Stomach smooth muscle (tissue), 2 donors: Measurements from ENCODE around the gene RNPS1.

Source experiments
- H3K27ac ChIP-seq: one replicate; pipeline ENCODE4 v1.7.0; 2013; ENCODE audit warnings: mild to moderate bottlenecking, low read length, inconsistent platforms
- H3K27me3 ChIP-seq, 2 donors: one replicate each; pipeline ENCODE4 v1.7.0; 2013; ENCODE audit warnings: low read length in 2 of 2; ENCODE audit not compliant: insufficient read depth in 2 of 2, control insufficient read depth in 1 of 2
- H3K36me3 ChIP-seq, 2 donors: one replicate each; pipeline ENCODE4 v1.7.0; 2013; ENCODE audit warnings: low read length in 2 of 2; ENCODE audit not compliant: control insufficient read depth in 2 of 2, insufficient read depth in 2 of 2
- H3K4me1 ChIP-seq: one replicate; pipeline ENCODE4 v1.7.0; 2013; ENCODE audit warnings: low read length; ENCODE audit not compliant: control insufficient read depth, insufficient read depth
- H3K4me3 ChIP-seq, 2 donors: one replicate each; pipeline ENCODE4 v1.7.0; 2013; ENCODE audit warnings: low read length in 2 of 2
- H3K9ac ChIP-seq, 2 donors: one replicate each; pipeline ENCODE4 v1.7.0; 2013; ENCODE audit warnings: low read length in 2 of 2, mild to moderate bottlenecking in 1 of 2
- H3K9me3 ChIP-seq, 2 donors: one replicate each; pipeline ENCODE4 v1.7.0; 2013; ENCODE audit warnings: low read length in 2 of 2; ENCODE audit not compliant: control insufficient read depth in 2 of 2
- donor health status: healthy.
- donor health status: Pancreatic carcinoma.

RNPS1 gene

GRCh38 chr16:2210009-2210332, 58.0 kb downstream of the RNPS1 start:
- no peaks in the 10 kb centered on the region for H3K9me3 ChIP-seq
- no peaks in the 10 kb centered on the region for H3K27me3 ChIP-seq
- peaks cover 45% of the 10 kb centered on the region for H3K4me1 ChIP-seq
- H3K4me3 ChIP-seq, result no peak overlapping the region
- no peak overlapping the region for H3K27ac ChIP-seq
- H3K36me3 ChIP-seq, result peaks cover 12 to 15% of the 10 kb centered on the region in 2 donors
- H3K9ac ChIP-seq, result no peak overlapping the region

GRCh38 chr16:2209258-2210008, 58.5 kb downstream of the RNPS1 start:
- Histone ChIP-seq H3K4me1 (peaks cover 49% of the 10 kb centered on the region), H3K9me3 (no peaks in the 10 kb centered on the region), H3K27ac (no peak overlapping the region), H3K4me3 (no peak overlapping the region), H3K9ac (no peak overlapping the region), H3K36me3 (peaks cover 12 to 15% of the 10 kb centered on the region in 2 donors), H3K27me3 (no peaks in the 10 kb centered on the region)

- H3K4me1 ChIP-seq, result peaks cover 43% of the 10 kb centered on the region
These were observed 59.2 kb downstream of the RNPS1 start for GRCh38 chr16:2208772-2209171.

DNA sequence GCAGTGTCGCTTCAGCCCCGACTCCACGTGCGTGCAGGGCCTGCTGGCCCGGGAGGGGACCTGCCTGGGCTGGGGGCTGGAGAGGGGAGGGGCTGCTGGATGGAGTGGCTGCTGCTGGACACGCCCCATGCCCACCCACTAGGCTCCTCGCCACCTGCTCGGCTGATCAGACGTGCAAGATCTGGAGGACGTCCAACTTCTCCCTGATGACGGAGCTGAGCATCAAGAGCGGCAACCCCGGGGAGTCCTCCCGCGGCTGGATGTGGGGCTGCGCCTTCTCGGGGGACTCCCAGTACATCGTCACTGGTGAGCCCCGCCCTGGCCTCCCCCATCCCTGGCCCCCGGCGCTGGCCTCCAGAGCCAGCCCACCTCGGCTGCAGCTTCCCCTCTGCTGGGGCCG, 59.6 kb downstream of the RNPS1 start:
- no peaks in the 10 kb centered on the region for H3K9me3 ChIP-seq
- no peaks in the 10 kb centered on the region for H3K27me3 ChIP-seq
- no peak overlapping the region for H3K9ac ChIP-seq
- H3K36me3 ChIP-seq, result peaks cover 12 to 15% of the 10 kb centered on the region in 2 donors
- peaks cover 38% of the 10 kb centered on the region for H3K4me1 ChIP-seq
- H3K4me3 ChIP-seq, result no peak overlapping the region
- no peak overlapping the region for H3K27ac ChIP-seq

More at GRCh38 chr16:2208772-2209171, 59.2 kb downstream of the RNPS1 start:
- H3K4me3 ChIP-seq, result no peak overlapping the region
- H3K27me3 ChIP-seq, result no peaks in the 10 kb centered on the region
- H3K9ac ChIP-seq, result no peak overlapping the region
- no peaks in the 10 kb centered on the region for H3K9me3 ChIP-seq
- peaks cover 12 to 15% of the 10 kb centered on the region in 2 donors for H3K36me3 ChIP-seq
- no peak overlapping the region for H3K27ac ChIP-seq

DNA sequence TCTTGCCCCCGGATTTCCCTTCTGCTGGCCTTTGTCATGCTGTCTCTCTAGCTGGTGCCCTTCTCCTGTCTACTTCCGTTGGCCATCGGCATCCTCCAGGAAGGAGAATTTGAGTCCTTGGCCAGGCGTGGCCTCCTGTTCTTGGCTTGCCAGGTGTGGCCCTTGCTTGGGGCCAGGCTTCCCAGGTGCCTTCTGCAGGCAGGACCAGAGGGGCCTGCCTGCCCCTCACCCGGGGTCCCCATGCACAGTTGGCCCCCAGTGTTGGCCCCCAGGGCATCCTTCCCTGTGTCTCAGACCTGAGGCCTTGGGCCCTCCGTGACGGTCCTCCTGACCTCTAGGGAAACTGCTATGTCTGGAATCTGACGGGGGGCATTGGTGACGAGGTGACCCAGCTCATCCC, 60.1 kb downstream of the RNPS1 start:
- Histone ChIP-seq H3K9me3 (no peaks in the 10 kb centered on the region), H3K4me3 (no peak overlapping the region), H3K9ac (no peak overlapping the region), H3K36me3 (peaks cover 12 to 15% of the 10 kb centered on the region in 2 donors), H3K27ac (no peak overlapping the region), H3K27me3 (no peaks in the 10 kb centered on the region), H3K4me1 (peaks cover 34% of the 10 kb centered on the region)

- Histone ChIP-seq H3K9ac (no peak overlapping the region), H3K27ac (no peak overlapping the region), H3K27me3 (no peaks in the 10 kb centered on the region), H3K9me3 (no peaks in the 10 kb centered on the region), H3K36me3 (peaks cover 12% of the 10 kb centered on the region in 2 donors), H3K4me3 (no peak overlapping the region), H3K4me1 (peaks cover 25% of the 10 kb centered on the region)
These were observed 61.0 kb downstream of the RNPS1 start for GRCh38 chr16:2206780-2207433.

GRCh38 chr16:2206420-2206779, 61.5 kb downstream of the RNPS1 start:
- Histone ChIP-seq H3K4me1 (peaks cover 24% of the 10 kb centered on the region), H3K9ac (no peak overlapping the region), H3K27me3 (no peaks in the 10 kb centered on the region), H3K9me3 (no peaks in the 10 kb centered on the region), H3K27ac (no peak overlapping the region), H3K4me3 (peak overlapping the region; percentile 89 to 92), H3K36me3 (peaks cover 12% of the 10 kb centered on the region in 2 donors)

DNA sequence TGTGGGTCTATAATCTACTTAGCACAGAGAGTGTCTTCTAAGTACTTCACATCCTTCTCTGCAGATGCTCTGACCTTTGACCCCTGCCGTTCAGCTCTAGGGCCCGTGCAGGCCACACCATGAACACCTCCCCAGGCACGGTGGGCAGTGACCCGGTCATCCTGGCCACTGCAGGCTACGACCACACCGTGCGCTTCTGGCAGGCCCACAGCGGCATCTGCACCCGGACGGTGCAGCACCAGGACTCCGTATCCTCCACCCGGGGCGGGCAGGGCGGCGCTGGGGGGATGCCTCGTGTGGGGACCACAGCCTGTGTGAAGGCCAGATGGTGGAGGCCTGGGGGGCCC, 62.0 kb downstream of the RNPS1 start:
- peaks cover 24% of the 10 kb centered on the region for H3K4me1 ChIP-seq

DNA sequence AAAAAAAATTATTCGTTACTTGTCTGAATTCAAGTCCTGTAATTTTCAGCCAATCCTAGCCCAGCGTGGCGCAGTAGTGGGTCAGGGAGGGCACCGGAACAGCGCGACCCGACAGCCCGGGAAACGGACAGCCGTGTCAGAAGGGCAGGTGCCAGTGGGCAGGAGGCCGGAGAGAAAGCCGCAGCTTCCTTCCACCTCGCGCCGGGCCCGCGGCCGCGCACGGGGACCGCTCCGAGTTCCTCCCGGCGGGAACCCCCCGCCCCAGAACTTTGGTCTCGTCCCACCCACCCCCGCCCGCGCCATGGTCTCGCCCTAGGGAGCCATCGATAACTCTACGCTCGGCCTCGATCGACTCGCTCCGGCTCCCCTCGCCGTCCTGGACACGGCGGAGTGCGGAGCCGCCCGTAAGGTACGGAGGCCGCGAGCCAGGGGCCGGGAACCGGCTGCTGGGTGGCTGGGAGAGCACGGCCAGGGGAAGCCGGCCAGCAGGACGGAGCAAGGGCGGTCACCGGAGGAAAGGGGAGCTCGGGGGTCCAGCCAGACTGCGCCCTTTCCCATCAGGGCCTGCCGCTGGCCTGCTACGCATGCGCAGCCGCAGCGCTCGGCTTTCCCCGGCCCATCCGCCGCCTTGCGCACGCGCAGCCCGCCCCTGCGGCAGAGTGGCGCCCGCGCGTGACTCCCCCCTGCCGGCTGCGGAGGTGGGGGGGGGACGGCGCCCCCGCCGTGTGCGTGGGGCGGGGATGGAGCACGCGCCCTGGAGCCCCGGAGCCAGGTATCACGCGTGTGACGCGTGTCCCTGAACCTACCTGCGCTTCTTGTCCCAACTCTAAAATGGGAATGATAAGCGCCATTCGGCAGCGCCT, 62.6 kb downstream of the RNPS1 start, which contains the start of gene MLST8:
Gene MLST8, plus strand, starts transcription at position 351 of the 863 bp plus-strand sequence. CDS start 632 bp downstream, outside the sequence.
- H3K36me3 ChIP-seq, result peaks cover 12% of the 10 kb centered on the region in 2 donors
- peak within 1 kb of the TSS; percentile 89 to 92 for H3K4me3 ChIP-seq
- H3K9me3 ChIP-seq, result no peaks in the 10 kb centered on the region
- H3K27me3 ChIP-seq, result no peaks in the 10 kb centered on the region
- H3K9ac ChIP-seq, result peak within 1 kb of the TSS; percentile 82 to 94
- peaks cover 24% of the 10 kb centered on the region for H3K4me1 ChIP-seq
- H3K27ac ChIP-seq, result peak within 1 kb of the TSS; percentile 86

More for the DNA sequence above, 62.0 kb downstream of the RNPS1 start:
- peak overlapping the region; percentile 89 to 92 for H3K4me3 ChIP-seq
- H3K36me3 ChIP-seq, result peaks cover 12% of the 10 kb centered on the region in 2 donors
- H3K27me3 ChIP-seq, result no peaks in the 10 kb centered on the region
- peak overlapping the region; percentile 86 for H3K27ac ChIP-seq
- H3K9me3 ChIP-seq, result no peaks in the 10 kb centered on the region
- peak overlapping the region; percentile 74 to 82 for H3K9ac ChIP-seq

DNA sequence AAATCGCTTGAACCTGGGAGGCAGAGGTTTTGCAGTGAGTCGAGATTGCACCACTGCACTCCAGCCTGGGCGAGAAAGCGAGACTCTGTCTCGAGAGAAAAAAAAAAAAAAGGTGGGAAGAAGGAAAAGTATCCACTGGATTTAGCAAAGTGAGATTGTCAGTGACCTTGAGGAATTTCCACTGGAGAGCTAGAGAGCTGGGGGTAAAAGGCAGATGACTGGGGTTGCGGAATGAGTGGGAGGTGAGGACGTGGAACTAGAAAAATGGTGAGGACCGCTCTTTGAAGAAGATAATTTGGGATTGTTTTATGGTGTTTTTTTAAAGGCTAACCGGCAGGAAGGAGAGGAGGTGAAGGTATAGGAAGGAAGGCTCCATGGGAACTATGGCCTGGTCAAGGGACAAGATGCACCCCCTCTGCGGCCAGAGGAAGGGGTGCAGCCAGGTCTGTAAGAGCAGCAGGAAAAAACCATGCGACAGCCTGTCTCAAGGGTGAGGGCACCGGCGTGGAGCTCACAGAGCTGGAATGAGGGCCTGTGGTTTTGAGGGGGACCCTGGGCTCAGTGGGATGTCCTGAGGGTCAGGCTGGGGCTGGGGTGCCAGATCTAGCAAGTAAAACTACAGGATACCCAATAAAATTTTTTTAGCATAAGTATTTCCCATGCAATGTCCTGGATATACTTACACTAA, 63.4 kb downstream of the RNPS1 start:
- Histone ChIP-seq H3K9ac (peak overlapping the region; percentile 82 to 85), H3K9me3 (no peaks in the 10 kb centered on the region), H3K4me1 (peaks cover 20% of the 10 kb centered on the region), H3K27me3 (no peaks in the 10 kb centered on the region), H3K4me3 (peak overlapping the region; percentile 89 to 92), H3K36me3 (peaks cover 12% of the 10 kb centered on the region in 2 donors), H3K27ac (peak overlapping the region; percentile 86)
